Fibroblast of the aortic adventitia (primary cell): ENCODE results near the gene TLNRD1. TPM values are rescaled to one million over a fixed set of nuclear protein-coding genes. Genes with fewer than 3 reads are reported as not detected.

ENCODE experiments used
- DNase-seq: peaks from one replicate; pipeline ENCODE4 v3.0.0-alpha.2; 2010; ENCODE audit warnings: low read depth
- H3K4me3 ChIP-seq: 2 replicates; pipeline ENCODE4 v1.5.1; 2011; ENCODE audit warnings: low read depth, mild to moderate bottlenecking, control low read depth, low read length, moderate library complexity
- CTCF ChIP-seq: IDR thresholded peaks from 2 replicates; pipeline ENCODE4 v1.5.1; 2011; ENCODE audit warnings: mild to moderate bottlenecking, low read length, control low read depth, inconsistent platforms; ENCODE audit not compliant: insufficient read depth
- total RNA-seq: library from RNA; depleted of rRNA; stranded (reverse); fragments of >200 nt; gene quantifications from 2 replicates; pipeline ENCODE4 v1.2.3, GENCODE V29; 2012; ENCODE audit warnings: low replicate concordance

The TLNRD1 gene
- total RNA-seq, 1 donor: 9.3 TPM

GRCh38 chr15:81043281-81043934, 42.7 kb downstream of the TLNRD1 start:
- no peak for TF ChIP-seq CTCF
- DNase-seq: no peak
- H3K4me3 ChIP-seq: no peak overlapping the region

GRCh38 chr15:81043935-81044575, 43.3 kb downstream of the TLNRD1 start:
- no peak for DNase-seq
- TF ChIP-seq CTCF: no peak

GRCh38 chr15:81046290-81046689, 45.6 kb downstream of the TLNRD1 start:
- TF ChIP-seq CTCF: no peak
- no peak overlapping the region for H3K4me3 ChIP-seq
- no peak for DNase-seq

More at GRCh38 chr15:81043935-81044575, 43.3 kb downstream of the TLNRD1 start:
- H3K4me3 ChIP-seq: no peak overlapping the region

- TF ChIP-seq CTCF: no peak
- no peak for DNase-seq
- H3K4me3 ChIP-seq: no peak overlapping the region
These were observed 47.2 kb downstream of the TLNRD1 start for GRCh38 chr15:81047928-81048327.

GRCh38 chr15:81049835-81050234, 49.1 kb downstream of the TLNRD1 start:
- no peak overlapping the region for H3K4me3 ChIP-seq
- no peak for TF ChIP-seq CTCF
- no peak for DNase-seq

- DNase-seq: no peak
- no peak for TF ChIP-seq CTCF
- H3K4me3 ChIP-seq: no peak overlapping the region
These were observed 49.5 kb downstream of the TLNRD1 start for GRCh38 chr15:81050259-81050658.
